HCT116 (cell line): Measurements from ENCODE around the gene CAB39L. TPM values are rescaled to one million over a fixed set of nuclear protein-coding genes. Genes with fewer than 3 reads are reported as not detected.

Source experiments
- ATAC-seq: fragments of 200-7000 bp; cut with Tn5 transposase; 2 replicates; pipeline ENCODE4 v1.9.1; 2020; ENCODE audit warnings: mild to moderate bottlenecking, moderate library complexity
- BruUV-seq: library from RNA; stranded (reverse); fragments of 400-500 nt; replicated peaks from 2 replicates; lab custom pipeline; 2021; lab: Mats Ljungman, UMichigan
- CTCF ChIA-PET: fragments of 300-600 bp; sonication (Branson Sonifier 250); formaldehyde crosslinking; loops from one replicate; lab custom pipeline; 2021; ENCODE audit warnings: antibody characterized with exemption; lab: Charles Lee
- POLR2A ChIA-PET: fragments of 300-600, 350-600 bp; sonication (Branson Sonifier 250); formaldehyde crosslinking; loops from one replicate; lab custom pipeline; 2021; ENCODE audit warnings: antibody characterized with exemption; lab: Charles Lee
- RAD21 ChIA-PET, 2 experiments: fragments of 300-600 bp; sonication (Branson Sonifier 250); formaldehyde crosslinking; loops; one replicate each; lab custom pipeline; 2023; ENCODE audit warnings: low total read pairs in 2 of 2; ENCODE audit not compliant: uncharacterized antibody in 2 of 2, unreplicated experiment in 2 of 2, low non-redundant PET in 1 of 2; lab: Charles Lee
- DNase-seq: peaks from one replicate; pipeline ENCODE4 v3.0.0-alpha.2; 2010; ENCODE audit warnings: low read depth, low spot score
- H2AFZ ChIP-seq: fragments of 200-600 bp; shearing (Covaris generic), sonication (generic); 2 replicates; pipeline ENCODE4 v1.6.1; 2017; ENCODE audit warnings: low read depth, mixed run types, mixed read lengths, antibody characterized with exemption, low read length; ENCODE audit not compliant: poor library complexity, severe bottlenecking
- H3K27ac ChIP-seq: 2 replicates; pipeline ENCODE4 v1.5.1; 2012; ENCODE audit warnings: low read depth, low read length
- H3K27me3 ChIP-seq: fragments of 200-600 bp; sonication (generic); 2 replicates; pipeline ENCODE4 v1.6.1; 2016; ENCODE audit warnings: mixed run types, low read length, mixed read lengths; ENCODE audit not compliant: insufficient read depth
- H3K36me3 ChIP-seq, 2 experiments: fragments of 200-500 bp in 1 of 2; fragments of 200-600 bp in 1 of 2; sonication (Bioruptor generic) in 1 of 2; sonication (generic) in 1 of 2; 2 replicates each; pipeline versions ENCODE4 v1.5.1 to v1.6.1; 2014 to 2016; ENCODE audit warnings: low read length in 2 of 2, inconsistent platforms in 1 of 2, mixed read lengths in 1 of 2, mixed run types in 1 of 2; ENCODE audit not compliant: insufficient read depth in 2 of 2, control insufficient read depth in 1 of 2
- H3K4me1 ChIP-seq, 2 experiments: fragments of 200-600 bp in 1 of 2; sonication (generic) in 1 of 2; 2 replicates each; pipeline versions ENCODE4 v1.5.1 to v1.6.1; 2012 to 2017; ENCODE audit warnings: low read length in 2 of 2, inconsistent platforms in 1 of 2, mild to moderate bottlenecking in 1 of 2, mixed read lengths in 1 of 2, mixed run types in 1 of 2, moderate library complexity in 1 of 2; ENCODE audit not compliant: insufficient read depth in 2 of 2, control insufficient read depth in 1 of 2
- H3K4me2 ChIP-seq: fragments of 200-600 bp; sonication (generic); 2 replicates; pipeline ENCODE4 v1.6.1; 2017; ENCODE audit warnings: mixed run types, low read length, mixed read lengths
- H3K4me3 ChIP-seq, 2 experiments: fragments of 200-600 bp in 1 of 2; sonication (generic) in 1 of 2; replicated peaks in 1 of 2; 2 replicates each; pipeline ENCODE4 v1.5.1; 2011 to 2016; ENCODE audit warnings: low read length in 2 of 2, control low read depth in 1 of 2, low read depth in 1 of 2, mild to moderate bottlenecking in 1 of 2, mixed read lengths in 1 of 2, mixed run types in 1 of 2
- H3K79me2 ChIP-seq: fragments of 200-600 bp; sonication (generic); 2 replicates; pipeline ENCODE4 v1.6.1; 2017; ENCODE audit warnings: mild to moderate bottlenecking, mixed run types, low read length, moderate library complexity, mixed read lengths; ENCODE audit not compliant: insufficient read depth
- H3K9ac ChIP-seq: fragments of 200-600 bp; sonication (generic); 2 replicates; pipeline ENCODE4 v1.6.1; 2016; ENCODE audit warnings: low read length, mixed read lengths
- H3K9me2 ChIP-seq: fragments of 200-600 bp; sonication (generic), shearing (Covaris generic); 2 replicates; pipeline ENCODE4 v1.6.1; 2017; ENCODE audit warnings: mixed run types, mild to moderate bottlenecking, moderate library complexity; ENCODE audit not compliant: insufficient read depth
- H3K9me3 ChIP-seq, 2 experiments: fragments of 200-500 bp in 1 of 2; fragments of 200-600 bp in 1 of 2; sonication (Bioruptor generic) in 1 of 2; sonication (generic) in 1 of 2; 2 replicates each; pipeline ENCODE4 v1.6.1; 2014 to 2017; ENCODE audit warnings: low read length in 2 of 2, mixed read lengths in 2 of 2, inconsistent platforms in 1 of 2, low read depth in 1 of 2, mild to moderate bottlenecking in 1 of 2, mixed run types in 1 of 2, moderate library complexity in 1 of 2; ENCODE audit not compliant: control insufficient read depth in 1 of 2, insufficient read depth in 1 of 2
- H4K20me1 ChIP-seq: fragments of 200-600 bp; sonication (generic), shearing (Covaris generic); 2 replicates; pipeline ENCODE4 v1.6.1; 2017; ENCODE audit warnings: mixed run types, mild to moderate bottlenecking, moderate library complexity; ENCODE audit not compliant: insufficient read depth
- CEBPB ChIP-seq: IDR thresholded peaks from 2 replicates; pipeline ENCODE4 v1.6.1; 2012; ENCODE audit warnings: low read depth
- EZH2 ChIP-seq: fragments of 200-600 bp; sonication (generic); IDR thresholded peaks from 2 replicates; pipeline ENCODE4 v1.6.1; 2017; ENCODE audit warnings: antibody characterized with exemption, mixed run types
- EZH2phosphoT487 ChIP-seq: fragments of 200-600 bp; IDR thresholded peaks from 2 replicates; pipeline ENCODE4 v1.6.1; 2018; ENCODE audit warnings: antibody characterized with exemption, borderline replicate concordance
- FOSL1 ChIP-seq: IDR thresholded peaks from 2 replicates; pipeline ENCODE4 v1.6.1; 2012; ENCODE audit warnings: low read depth
- POLR2AphosphoS5 ChIP-seq: IDR thresholded peaks from 2 replicates; pipeline ENCODE4 v1.6.1; 2011; ENCODE audit warnings: mild to moderate bottlenecking, low read depth, low read length, moderate library complexity
- RAD21 ChIP-seq: IDR thresholded peaks from 2 replicates; pipeline ENCODE4 v1.6.1; 2012; ENCODE audit warnings: low read depth, mild to moderate bottlenecking
- SIN3A ChIP-seq: IDR thresholded peaks from 2 replicates; pipeline ENCODE4 v1.6.1; 2012; ENCODE audit warnings: low read depth
- SRF ChIP-seq: IDR thresholded peaks from 2 replicates; pipeline ENCODE4 v1.6.1; 2012; ENCODE audit warnings: low read depth
- TCF7L2 ChIP-seq: IDR thresholded peaks from 2 replicates; pipeline ENCODE4 v1.7.0; 2011; ENCODE audit warnings: borderline replicate concordance, inconsistent platforms; ENCODE audit not compliant: insufficient read depth, insufficient read length; ENCODE audit errors: extremely low read depth
- ZFX ChIP-seq: fragments of 450-650 bp; IDR thresholded peaks from 2 replicates; pipeline ENCODE4 v1.6.1; 2017
- intact Hi-C: fragments of 100-400 bp; cut with micrococcal nuclease; formaldehyde crosslinking; loops from 2 replicates; pipeline ENCODE4 v1.10.0; 2022
- total RNA-seq: library from RNA; stranded (reverse); gene quantifications from one replicate; pipeline ENCODE4 v1.2.1, GENCODE V29; 2021; ENCODE audit not compliant: unreplicated experiment
- TF ChIP-seq, protein P1 (sequence below): IDR thresholded peaks from 2 replicates; pipeline ENCODE4 v1.6.1; 2011; ENCODE audit warnings: mild to moderate bottlenecking, low read length, moderate library complexity; ENCODE audit not compliant: insufficient replicate concordance; ENCODE audit errors: extremely low read depth

The CAB39L gene
- total RNA-seq, 1 experiment from 2014 or later, result 6.1 TPM

DNA sequence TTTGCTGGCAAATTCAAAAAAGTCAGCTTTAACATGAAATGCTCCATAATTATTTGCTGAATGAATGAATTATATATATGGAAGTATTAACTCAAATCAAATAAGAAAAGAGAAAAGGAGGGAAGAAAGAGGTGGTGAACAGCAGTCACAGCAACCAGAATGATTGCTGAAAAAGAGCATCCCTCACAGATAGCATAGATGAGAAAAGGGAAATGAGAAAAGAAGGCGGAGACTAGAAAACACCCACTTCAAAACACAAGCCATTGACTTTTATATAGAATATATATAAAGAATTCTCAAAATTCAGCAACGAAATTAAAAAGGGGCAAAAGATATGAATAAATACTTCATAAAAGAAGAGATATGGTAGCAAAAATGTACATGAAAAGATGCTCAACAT, 75.2 kb downstream of the CAB39L start (continued):
- TF ChIP-seq, protein P1, sequence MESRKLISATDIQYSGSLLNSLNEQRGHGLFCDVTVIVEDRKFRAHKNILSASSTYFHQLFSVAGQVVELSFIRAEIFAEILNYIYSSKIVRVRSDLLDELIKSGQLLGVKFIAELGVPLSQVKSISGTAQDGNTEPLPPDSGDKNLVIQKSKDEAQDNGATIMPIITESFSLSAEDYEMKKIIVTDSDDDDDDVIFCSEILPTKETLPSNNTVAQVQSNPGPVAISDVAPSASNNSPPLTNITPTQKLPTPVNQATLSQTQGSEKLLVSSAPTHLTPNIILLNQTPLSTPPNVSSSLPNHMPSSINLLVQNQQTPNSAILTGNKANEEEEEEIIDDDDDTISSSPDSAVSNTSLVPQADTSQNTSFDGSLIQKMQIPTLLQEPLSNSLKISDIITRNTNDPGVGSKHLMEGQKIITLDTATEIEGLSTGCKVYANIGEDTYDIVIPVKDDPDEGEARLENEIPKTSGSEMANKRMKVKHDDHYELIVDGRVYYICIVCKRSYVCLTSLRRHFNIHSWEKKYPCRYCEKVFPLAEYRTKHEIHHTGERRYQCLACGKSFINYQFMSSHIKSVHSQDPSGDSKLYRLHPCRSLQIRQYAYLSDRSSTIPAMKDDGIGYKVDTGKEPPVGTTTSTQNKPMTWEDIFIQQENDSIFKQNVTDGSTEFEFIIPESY, result no peak
- TF ChIP-seq EZH2phosphoT487 (no peak), SIN3A (no peak), ZFX (no peak), FOSL1 (no peak), EZH2 (no peak)

DNA sequence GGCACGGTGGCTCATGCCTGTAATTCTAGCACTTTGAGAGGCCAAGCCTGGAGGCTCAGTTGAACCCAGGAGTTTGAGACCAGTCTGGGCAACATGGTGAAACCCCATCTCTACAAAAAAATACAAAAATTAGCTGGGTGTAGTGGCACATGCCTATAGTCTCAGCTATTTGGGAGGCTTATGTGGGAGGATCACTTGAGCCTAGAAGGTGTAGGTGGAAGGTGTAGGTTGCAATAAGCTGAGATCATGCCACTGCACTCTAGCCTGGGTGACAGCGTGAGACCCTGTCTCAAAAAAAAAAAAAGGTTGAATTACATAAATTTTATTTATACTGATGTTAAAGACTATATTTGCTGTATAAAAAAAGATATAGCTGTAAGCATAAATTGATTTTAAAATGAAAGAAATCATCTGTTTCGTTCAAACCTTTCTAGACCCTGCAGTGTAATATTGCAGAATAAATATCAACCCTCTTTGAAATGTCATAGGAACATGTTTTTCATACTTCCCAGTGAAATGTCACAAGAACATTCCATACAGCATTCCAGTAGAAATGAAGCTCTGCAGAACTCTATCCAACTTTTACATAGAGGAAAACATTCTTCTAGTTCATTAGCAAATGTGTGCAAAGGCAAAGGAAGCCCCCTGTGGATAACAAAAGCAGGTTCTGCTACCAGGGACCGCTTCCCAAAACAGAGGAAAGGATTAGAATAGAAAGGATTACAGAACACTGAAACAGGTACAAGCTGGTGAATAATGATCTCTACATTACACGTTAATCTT, 76.0 kb downstream of the CAB39L start:
- BruUV-seq, result no TSS peak
- no peaks in the 10 kb centered on the region; the same call in 1 of the 2 replicates for H4K20me1 ChIP-seq
- no peak overlapping the region for H3K9ac ChIP-seq
- no peak overlapping the region for H3K4me3 ChIP-seq
- intact Hi-C loops, result no loop called here
- H3K27me3 ChIP-seq, result peaks cover 14% of the 10 kb centered on the region
- no peaks in the 10 kb centered on the region for H3K9me2 ChIP-seq
- H3K9me3 ChIP-seq, result no peaks in the 10 kb centered on the region
- DNase-seq, result no peak
- POLR2A ChIA-PET, result no interaction called here
- no peak overlapping the region for H3K27ac ChIP-seq
- H2AFZ ChIP-seq, result no peak overlapping the region
- no peaks in the 10 kb centered on the region for H3K79me2 ChIP-seq
- TF ChIP-seq TCF7L2, result no peak
- TF ChIP-seq CEBPB, result no peak
- no peak for TF ChIP-seq POLR2AphosphoS5
- TF ChIP-seq RAD21, result no peak
- no peak for TF ChIP-seq FOSL1
- TF ChIP-seq EZH2, result no peak
- no peak for TF ChIP-seq SRF
- no peak for TF ChIP-seq ZFX
- H3K36me3 ChIP-seq, result no peaks in the 10 kb centered on the region
- H3K4me2 ChIP-seq, result no peak overlapping the region
- H3K4me1 ChIP-seq, result peaks cover 2 to 10% of the 10 kb centered on the region in 2 experiments; a peak in 2 of 4 replicates
- CTCF ChIA-PET, result no interaction called here
- no peak for ATAC-seq
- RAD21 ChIA-PET, result no interaction called here
